Liver (tissue), 3 donors: Measurements from ENCODE around the gene GPC3.

ENCODE experiments used
- ATF3 ChIP-seq: IDR thresholded peaks from 2 replicates; pipeline ENCODE4 v1.6.1; 2016; ENCODE audit warnings: antibody characterized with exemption
- CTCF ChIP-seq: fragments of 150-350 bp; IDR thresholded peaks from 2 replicates; pipeline ENCODE4 v1.5.1; 2017; ENCODE audit warnings: improper control_type of control experiment, low read depth, low read length; ENCODE audit not compliant: missing input control
- FOXA1 ChIP-seq: IDR thresholded peaks from 2 replicates; pipeline ENCODE4 v1.6.1; 2016; ENCODE audit warnings: antibody characterized with exemption
- GABPA ChIP-seq, 2 donors: IDR thresholded peaks in 1 of 2; conservative IDR thresholded peaks in 1 of 2; 2 replicates each; pipeline ENCODE4 v1.6.1; 2016; ENCODE audit warnings: antibody characterized with exemption in 2 of 2, mild to moderate bottlenecking in 1 of 2, moderate library complexity in 1 of 2
- MAX ChIP-seq: IDR thresholded peaks from 2 replicates; pipeline ENCODE4 v1.6.1; 2016; ENCODE audit warnings: antibody characterized with exemption
- RAD21 ChIP-seq, 2 donors: IDR thresholded peaks; 2 replicates each; pipeline ENCODE4 v1.6.1; 2016; ENCODE audit warnings: antibody characterized with exemption in 2 of 2, mild to moderate bottlenecking in 2 of 2
- donor health status: healthy.
- donor health status: healthy.

- no peak for TF ChIP-seq ATF3
- no peak for TF ChIP-seq RAD21 (IDR thresholded peaks at IDR 0.05)
- TF ChIP-seq FOXA1, result no peak
- no peak for TF ChIP-seq GABPA (IDR thresholded peaks at IDR 0.05 in 1 of 2, conservative IDR thresholded peaks at IDR 0.05 in 1 of 2)
- no peak for TF ChIP-seq CTCF
- no peak for TF ChIP-seq MAX
These were observed 352.2 kb downstream of the GPC3 start for GRCh38 chrX:133633162-133633561.
